HG02759 (cell line): ENCODE measurements around the gene TMPRSS9.

ENCODE experiments used
- ATAC-seq: cut with Tn5 transposase; IDR thresholded peaks from one replicate; pipeline ENCODE4 v1.9.1; 2021; ENCODE audit warnings: mild to moderate bottlenecking, moderate library complexity; ENCODE audit not compliant: unreplicated experiment

The TMPRSS9 gene

GRCh38 chr19:2358548-2359173, 1.4 kb upstream of the TMPRSS9 start:
- no peak for ATAC-seq

DNA sequence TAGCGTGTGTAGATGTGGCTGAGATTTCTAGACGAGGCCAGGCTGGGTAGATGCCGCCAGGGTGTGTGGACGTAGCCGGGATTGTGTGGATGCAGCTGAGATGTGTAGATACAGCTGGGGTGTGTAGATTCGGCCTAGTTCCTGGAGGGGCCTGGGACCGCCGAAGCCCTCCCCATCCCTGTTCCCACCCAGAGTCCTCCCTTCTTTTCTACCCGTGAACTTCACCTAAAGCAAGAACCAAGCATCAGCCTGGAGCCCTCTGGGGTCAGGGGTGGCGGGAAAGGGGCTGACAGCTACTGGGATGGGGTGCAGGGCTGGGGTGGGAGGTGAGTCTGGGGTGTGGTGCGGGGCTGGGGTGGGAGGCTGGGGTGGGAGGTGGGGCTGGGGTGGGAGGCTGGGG, 768 bp downstream of the TMPRSS9 start:
- ATAC-seq, result no peak

- no peak for ATAC-seq
Observed at GRCh38 chr19:2361246-2362045, 1.4 kb downstream of the TMPRSS9 start.

GRCh38 chr19:2362046-2362969, 2.2 kb downstream of the TMPRSS9 start:
- no peak for ATAC-seq

GRCh38 chr19:2362970-2363300, 2.9 kb downstream of the TMPRSS9 start:
- no peak for ATAC-seq

- ATAC-seq, result no peak
Observed at GRCh38 chr19:2363419-2363818, 3.4 kb downstream of the TMPRSS9 start.

DNA sequence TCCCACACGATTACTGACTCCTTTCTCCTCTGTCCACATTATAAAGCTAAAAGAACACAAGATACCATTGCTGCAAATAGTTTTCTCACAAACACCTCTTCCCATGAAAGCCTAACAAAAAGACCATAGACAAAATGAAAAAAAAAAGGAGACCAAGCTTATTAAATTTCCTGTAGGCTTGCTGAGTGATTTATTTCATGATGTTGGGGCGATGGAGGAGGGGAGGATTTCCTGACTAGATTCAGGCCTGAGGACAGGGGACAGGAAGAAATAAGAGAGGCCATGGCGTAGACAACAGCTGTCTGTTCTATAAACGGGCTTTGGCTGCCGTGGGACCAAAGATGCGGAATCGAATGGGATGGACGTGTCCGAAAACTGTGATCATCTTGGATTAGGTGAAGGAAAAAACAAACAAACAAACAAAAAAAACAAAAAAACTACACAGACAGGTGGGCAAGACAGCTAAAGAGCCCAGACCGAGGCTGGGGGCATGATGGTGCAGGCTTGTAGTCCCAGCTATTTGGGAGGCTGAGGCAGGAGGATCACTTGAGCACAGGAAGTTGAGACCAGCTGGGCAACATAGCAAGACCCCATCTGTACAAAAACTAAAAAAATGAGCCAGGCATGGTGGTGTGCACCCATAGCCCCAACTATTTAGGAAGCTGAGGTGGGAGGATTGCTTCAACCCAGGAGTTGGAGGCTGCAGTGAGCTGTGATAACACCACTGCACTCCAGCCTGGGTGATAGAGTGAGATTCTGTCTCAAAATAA, 5.3 kb downstream of the TMPRSS9 start:
- no peak for ATAC-seq

GRCh38 chr19:2371656-2372055, 11.6 kb downstream of the TMPRSS9 start:
- no peak for ATAC-seq

DNA sequence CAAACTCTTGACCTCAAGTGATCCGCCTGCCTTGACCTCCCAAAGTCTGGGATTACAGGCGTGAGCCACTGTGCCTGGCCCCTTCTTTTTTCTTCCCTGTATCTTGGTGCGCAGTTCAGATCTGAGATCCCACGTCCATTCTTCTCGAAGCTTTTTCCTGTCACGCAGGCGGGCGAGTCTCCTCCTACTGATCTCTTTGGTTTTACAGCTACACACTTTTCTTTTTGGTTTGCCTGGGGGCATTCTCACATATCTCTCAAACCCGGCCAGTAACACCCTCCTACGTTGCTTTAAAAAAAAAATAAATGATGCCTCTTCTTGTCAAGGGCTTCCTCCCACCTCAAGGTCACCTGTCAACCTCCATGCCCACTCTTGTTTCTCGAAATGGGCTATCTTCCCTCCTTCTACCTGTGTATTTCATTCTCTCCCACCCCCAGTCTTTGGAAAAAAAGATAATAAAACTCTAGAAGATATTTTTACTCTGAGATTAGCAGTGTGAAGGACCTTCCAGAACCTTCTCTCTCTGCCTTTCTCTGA, 12.1 kb downstream of the TMPRSS9 start:
- ATAC-seq, result no peak

GRCh38 chr19:2374808-2375207, 14.7 kb downstream of the TMPRSS9 start:
- ATAC-seq, result no peak

DNA sequence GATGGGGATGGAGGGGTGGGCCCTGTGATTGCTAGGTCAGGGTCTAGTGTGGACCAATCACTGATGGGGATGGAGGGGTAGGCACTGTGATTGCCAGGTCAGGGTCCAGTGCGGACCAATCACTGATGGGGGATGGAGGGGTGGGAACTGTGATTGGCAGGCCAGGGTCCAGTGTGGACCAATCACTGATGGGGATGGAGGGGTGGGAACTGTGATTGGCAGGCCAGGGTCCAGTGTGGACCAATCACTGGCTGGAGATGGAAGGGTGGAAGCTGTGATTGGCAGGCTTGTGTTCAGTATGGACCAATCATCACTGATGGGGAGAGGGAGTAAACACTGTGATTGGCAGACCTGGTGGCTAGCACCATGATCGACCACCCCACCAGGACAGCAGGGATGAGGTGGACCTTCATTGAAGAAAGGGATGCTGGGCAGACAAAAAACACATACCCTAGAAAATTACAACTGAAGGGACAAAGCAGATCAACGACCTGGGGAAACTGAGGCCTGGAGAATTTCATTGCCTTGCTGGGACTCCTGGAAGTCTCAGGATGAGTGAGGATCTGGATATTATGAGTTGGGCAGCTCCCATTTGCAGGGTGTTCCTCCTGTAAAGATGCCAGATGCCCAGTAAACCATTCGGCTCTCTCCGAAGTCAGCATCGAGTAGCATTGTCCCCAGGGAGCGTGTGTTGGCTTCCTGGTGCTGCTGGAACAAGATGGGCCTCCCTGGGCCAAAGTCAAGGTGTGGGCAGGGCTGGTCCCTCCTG, 15.5 kb downstream of the TMPRSS9 start:
- no peak for ATAC-seq

- no peak for ATAC-seq
Observed at GRCh38 chr19:2376784-2377519, 16.9 kb downstream of the TMPRSS9 start.

- no peak for ATAC-seq
Observed at GRCh38 chr19:2380567-2380966, 20.5 kb downstream of the TMPRSS9 start.

GRCh38 chr19:2381148-2381820, 21.2 kb downstream of the TMPRSS9 start:
- no peak for ATAC-seq

DNA sequence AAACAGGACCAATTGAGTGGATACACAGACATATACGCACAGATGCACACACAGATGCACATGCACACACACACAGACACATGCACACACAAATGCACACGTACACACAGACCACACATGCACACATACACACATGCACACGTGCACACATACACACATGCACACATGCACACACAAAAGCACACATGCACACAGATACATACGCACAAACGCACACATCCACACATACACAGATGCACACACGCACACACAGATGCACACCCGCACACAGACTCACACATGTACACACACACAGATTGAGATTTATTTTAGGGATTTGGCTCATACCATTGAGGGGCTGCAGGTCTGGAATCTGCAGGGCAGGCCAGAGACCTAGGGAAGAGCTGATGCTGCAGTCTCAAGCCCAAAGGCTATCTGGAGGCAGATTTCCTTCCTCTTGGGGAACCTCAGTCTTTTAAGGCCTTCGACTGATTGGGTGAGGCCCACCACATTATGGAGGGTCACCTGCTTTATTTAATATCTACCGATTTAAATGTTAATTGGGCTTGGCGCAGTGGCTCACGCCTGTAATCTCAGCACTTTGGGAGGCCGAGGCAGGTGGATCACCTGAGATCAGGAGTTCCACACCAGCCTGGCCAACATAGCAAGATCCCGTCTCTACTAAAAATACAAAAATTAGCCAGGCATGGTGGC, 22.6 kb downstream of the TMPRSS9 start:
- ATAC-seq, result no peak

DNA sequence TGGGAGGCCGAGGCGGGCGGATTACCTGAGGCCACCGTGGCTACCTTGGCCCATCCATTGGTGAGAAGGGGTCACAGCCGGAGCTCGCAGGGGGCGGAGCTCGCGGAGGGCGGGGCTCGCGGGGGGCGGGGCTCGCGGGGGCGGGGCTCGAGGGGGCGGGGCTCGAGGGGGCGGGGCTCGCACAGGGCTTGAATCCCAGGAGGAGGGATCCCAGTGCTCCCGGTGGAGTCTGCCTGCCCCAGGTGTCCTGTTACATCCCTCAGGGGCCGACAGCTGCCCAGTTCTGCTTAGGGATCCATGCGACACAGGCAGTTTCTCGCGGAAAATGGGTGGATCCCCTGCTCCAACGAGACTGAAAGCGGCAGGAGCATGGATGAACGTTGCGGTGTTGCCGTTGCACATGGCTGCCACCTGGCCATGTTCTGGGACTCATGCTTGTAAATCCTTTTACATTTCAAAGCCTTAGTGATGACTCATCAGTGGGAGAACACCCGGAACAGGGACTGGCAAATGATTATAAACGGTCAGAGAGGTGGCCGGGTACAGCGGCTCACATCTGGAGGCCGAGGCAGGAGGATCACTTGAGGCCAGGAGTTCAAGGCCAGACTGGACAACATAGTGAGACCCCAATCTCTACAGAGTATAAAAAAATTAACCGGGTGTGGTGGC, 25.1 kb downstream of the TMPRSS9 start:
- ATAC-seq, result no peak
